Coronary artery (tissue), 2 donors: ENCODE data around the gene SF3A1.

Source experiments
- DNase-seq: peaks from one replicate; pipeline ENCODE4 v3.0.0-alpha.2; 2017; ENCODE audit warnings: low spot score
- H3K27ac ChIP-seq, 2 donors: fragments of 200-600 bp; sonication (generic); one replicate each; pipeline ENCODE4 v1.5.1; 2016 to 2019
- H3K4me3 ChIP-seq: fragments of 200-600 bp; sonication (generic); 2 replicates; pipeline ENCODE4 v1.5.1; 2016; ENCODE audit warnings: mild to moderate bottlenecking, moderate library complexity
- TF ChIP-seq, protein P1 (sequence below): fragments of 200-600 bp; sonication (generic); IDR thresholded peaks from one replicate; pipeline ENCODE4 v1.5.1; 2019; ENCODE audit warnings: antibody characterized with exemption

SF3A1 gene

GRCh38 chr22:30399718-30400117, 43.0 kb upstream of the SF3A1 start:
- TF ChIP-seq, protein P1, sequence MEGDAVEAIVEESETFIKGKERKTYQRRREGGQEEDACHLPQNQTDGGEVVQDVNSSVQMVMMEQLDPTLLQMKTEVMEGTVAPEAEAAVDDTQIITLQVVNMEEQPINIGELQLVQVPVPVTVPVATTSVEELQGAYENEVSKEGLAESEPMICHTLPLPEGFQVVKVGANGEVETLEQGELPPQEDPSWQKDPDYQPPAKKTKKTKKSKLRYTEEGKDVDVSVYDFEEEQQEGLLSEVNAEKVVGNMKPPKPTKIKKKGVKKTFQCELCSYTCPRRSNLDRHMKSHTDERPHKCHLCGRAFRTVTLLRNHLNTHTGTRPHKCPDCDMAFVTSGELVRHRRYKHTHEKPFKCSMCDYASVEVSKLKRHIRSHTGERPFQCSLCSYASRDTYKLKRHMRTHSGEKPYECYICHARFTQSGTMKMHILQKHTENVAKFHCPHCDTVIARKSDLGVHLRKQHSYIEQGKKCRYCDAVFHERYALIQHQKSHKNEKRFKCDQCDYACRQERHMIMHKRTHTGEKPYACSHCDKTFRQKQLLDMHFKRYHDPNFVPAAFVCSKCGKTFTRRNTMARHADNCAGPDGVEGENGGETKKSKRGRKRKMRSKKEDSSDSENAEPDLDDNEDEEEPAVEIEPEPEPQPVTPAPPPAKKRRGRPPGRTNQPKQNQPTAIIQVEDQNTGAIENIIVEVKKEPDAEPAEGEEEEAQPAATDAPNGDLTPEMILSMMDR = no peak
- Histone ChIP-seq H3K27ac (peak overlapping the region in 1 of 2 donors; percentile 43), H3K4me3 (no peak overlapping the region)
- no peak for DNase-seq

DNA sequence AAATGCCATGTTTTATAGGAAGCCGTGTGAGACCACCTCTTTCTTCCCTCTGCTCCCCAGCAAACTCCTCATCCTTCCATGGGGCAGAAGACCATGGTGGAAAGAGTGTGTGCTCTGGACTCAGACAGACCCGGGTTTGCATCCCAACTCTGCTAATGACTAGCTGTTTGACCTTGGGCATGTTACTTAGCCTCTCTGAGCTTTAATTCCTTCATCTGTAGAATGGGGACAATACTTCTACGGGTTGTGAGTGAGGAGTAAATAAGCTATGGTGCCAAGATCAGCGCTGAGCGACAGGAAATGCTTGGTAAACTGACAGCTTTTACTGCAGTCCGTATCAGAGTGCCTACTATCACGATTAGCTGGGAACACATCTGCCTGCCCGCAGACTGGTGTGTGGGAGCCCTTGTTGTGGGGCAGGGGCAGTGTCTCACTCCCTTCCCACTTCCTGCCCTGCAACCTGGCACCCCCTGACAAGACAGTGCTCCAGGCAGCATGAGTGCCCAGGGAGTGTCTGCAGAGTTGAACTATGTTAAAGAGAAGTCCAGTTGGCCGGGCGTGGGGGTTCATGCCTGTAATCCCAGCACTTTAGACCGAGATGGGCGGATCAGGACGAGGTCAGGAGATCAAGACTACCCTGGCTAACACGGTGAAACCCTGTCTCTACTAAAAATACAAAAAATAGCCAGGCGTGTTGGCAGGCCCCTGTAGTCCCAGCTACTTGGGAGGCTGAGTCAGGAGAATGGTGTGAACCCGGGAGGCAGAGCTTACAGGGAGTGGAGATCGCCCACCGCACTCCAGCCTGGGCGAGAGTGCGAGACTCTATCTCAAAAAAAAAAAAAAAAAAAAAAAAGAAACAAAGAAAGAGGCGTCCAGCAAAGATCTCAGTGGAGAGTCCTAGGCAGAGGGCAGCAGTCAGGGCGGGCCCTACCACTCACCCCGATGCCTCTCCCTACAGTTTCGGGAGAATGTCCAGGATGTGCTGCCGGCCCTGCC, 42.3 kb upstream of the SF3A1 start:
- peak overlapping the region; percentile 85 for H3K4me3 ChIP-seq
- no peak for DNase-seq
- TF ChIP-seq, protein P1 = no peak
- H3K27ac ChIP-seq = peak overlapping the region in 1 of 2 donors; percentile 81

- Histone ChIP-seq H3K27ac (peak overlapping the region in 1 of 2 donors; percentile 81), H3K4me3 (peak overlapping the region; percentile 85)
- TF ChIP-seq, protein P1 = no peak
Measured at GRCh38 chr22:30397656-30398635, 41.3 kb upstream of the SF3A1 start.

GRCh38 chr22:30396871-30397655, 40.4 kb upstream of the SF3A1 start, which contains the start of gene SEC14L2:
SEC14L2 (plus strand) TSS chr22:30397018; CDS start chr22:30397117, 99 bp downstream.
- TF ChIP-seq, protein P1 = no peak
- Histone ChIP-seq H3K27ac (peak within 1 kb of the TSS; percentile 33 to 81), H3K4me3 (peak within 1 kb of the TSS; percentile 85)
- peak; percentile 82 for DNase-seq

More at GRCh38 chr22:30397656-30398635, 41.3 kb upstream of the SF3A1 start:
- DNase-seq = no peak

GRCh38 chr22:30393885-30394284, 37.2 kb upstream of the SF3A1 start:
- TF ChIP-seq, protein P1 = no peak
- no peak overlapping the region for H3K27ac ChIP-seq
- no peak for DNase-seq
- no peak overlapping the region for H3K4me3 ChIP-seq

GRCh38 chr22:30393322-30393680, 36.6 kb upstream of the SF3A1 start:
- TF ChIP-seq, protein P1 = no peak
- no peak overlapping the region for H3K27ac ChIP-seq
- H3K4me3 ChIP-seq = no peak overlapping the region
- no peak for DNase-seq
